ENCODE results near the gene EXD1.

GRCh38 chr15:41203395-41203794 lies 27.2 kb downstream of the EXD1 start:
- TF ChIP-seq POLR2A (IDR thresholded peaks at IDR 0.05; ENCODE audit: low read length): no peak
- no peak for TF ChIP-seq GATA1 (IDR thresholded peaks at IDR 0.05; ENCODE audit: low read depth, low read length)

All from erythroblast (primary cell).